ENCODE measurements around the gene TTC3. TPM values are rescaled to one million over a fixed set of nuclear protein-coding genes. Genes with fewer than 3 reads are reported as not detected.
A peak's percentile ranks its signal among the peaks of the same experiment; 100 is the strongest.
"Not testable (repeated sequence)": the region's sequence is repeated elsewhere in the genome, so short reads cannot be mapped to it uniquely, and the experiment has no call there.

Gene TTC3
- total RNA-seq, 3 donors from 2014 or later (not counting 1 experiment from before 2014, with no cell fraction given) = 83.1 to 97.4 (median 88.3) TPM

DNA sequence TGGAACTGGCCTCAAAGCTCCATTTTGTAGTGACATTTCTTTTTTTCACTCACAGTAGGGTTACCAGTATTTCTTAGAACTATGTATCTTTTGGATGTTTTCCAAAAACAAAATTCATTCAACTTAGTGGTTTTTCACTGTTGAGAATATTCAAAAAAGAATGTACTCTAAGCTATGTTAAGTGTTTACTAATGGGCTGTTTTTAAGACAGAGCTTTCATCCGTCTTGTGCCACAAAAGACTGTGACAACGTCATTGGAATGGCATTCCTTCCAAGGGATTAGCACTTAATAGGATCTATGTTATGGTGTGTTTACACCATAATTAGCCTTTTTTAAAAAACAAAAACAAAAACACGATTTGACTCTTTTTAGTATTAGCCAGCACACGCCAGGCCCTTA, 66.8 kb downstream of the TTC3 start:
- TF ChIP-seq, protein P1, sequence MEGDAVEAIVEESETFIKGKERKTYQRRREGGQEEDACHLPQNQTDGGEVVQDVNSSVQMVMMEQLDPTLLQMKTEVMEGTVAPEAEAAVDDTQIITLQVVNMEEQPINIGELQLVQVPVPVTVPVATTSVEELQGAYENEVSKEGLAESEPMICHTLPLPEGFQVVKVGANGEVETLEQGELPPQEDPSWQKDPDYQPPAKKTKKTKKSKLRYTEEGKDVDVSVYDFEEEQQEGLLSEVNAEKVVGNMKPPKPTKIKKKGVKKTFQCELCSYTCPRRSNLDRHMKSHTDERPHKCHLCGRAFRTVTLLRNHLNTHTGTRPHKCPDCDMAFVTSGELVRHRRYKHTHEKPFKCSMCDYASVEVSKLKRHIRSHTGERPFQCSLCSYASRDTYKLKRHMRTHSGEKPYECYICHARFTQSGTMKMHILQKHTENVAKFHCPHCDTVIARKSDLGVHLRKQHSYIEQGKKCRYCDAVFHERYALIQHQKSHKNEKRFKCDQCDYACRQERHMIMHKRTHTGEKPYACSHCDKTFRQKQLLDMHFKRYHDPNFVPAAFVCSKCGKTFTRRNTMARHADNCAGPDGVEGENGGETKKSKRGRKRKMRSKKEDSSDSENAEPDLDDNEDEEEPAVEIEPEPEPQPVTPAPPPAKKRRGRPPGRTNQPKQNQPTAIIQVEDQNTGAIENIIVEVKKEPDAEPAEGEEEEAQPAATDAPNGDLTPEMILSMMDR (IDR thresholded peaks at IDR 0.05) = no peak
- no peak for DNase-seq
- Histone ChIP-seq H3K4me1 (ENCODE audit: control insufficient read depth, insufficient read depth, low read length) (no peaks in the 10 kb centered on the region), H3K27ac (ENCODE audit: low read length) (no peak overlapping the region), H3K36me3 (ENCODE audit: control insufficient read depth, insufficient read depth, low read length) (peaks cover 42% of the 10 kb centered on the region), H3K27me3 (ENCODE audit: control insufficient read depth, insufficient read depth, low read length) (no peaks in the 10 kb centered on the region), H3K4me3 (ENCODE audit: low read length) (no peak overlapping the region), H3K9me3 (ENCODE audit: control insufficient read depth, insufficient read depth, low read length) (no peaks in the 10 kb centered on the region)
- Mint-ChIP-seq H3K4me1 (no peaks in the 10 kb centered on the region), H3K27me3 (ENCODE audit: low read depth in 2 of 2) (no peaks in the 10 kb centered on the region), H3K27ac (no peak overlapping the region), H3K9me3 (no peaks in the 10 kb centered on the region), H3K4me3 (no peak overlapping the region), H3K36me3 (peaks cover 35% of the 10 kb centered on the region)
- ATAC-seq = no peak
- intact Hi-C loops (cut with micrococcal nuclease) = no loop called here
- 100% methylated on average over 1 of the region's 4 CpGs for WGBS (ENCODE audit: insufficient coverage)

- intact Hi-C loops (cut with micrococcal nuclease); H3K4me1 ChIP-seq (ENCODE audit: control insufficient read depth, insufficient read depth, low read length); H3K9me3 ChIP-seq (ENCODE audit: control insufficient read depth, insufficient read depth, low read length); H3K4me3 ChIP-seq (ENCODE audit: low read length); H3K9me3 Mint-ChIP-seq; ATAC-seq; H3K27ac Mint-ChIP-seq; H3K27me3 Mint-ChIP-seq (ENCODE audit: low read depth in 2 of 2); DNase-seq; H3K27me3 ChIP-seq (ENCODE audit: control insufficient read depth, insufficient read depth, low read length); H3K4me3 Mint-ChIP-seq; H3K4me1 Mint-ChIP-seq; H3K27ac ChIP-seq (ENCODE audit: low read length): not testable (repeated sequence)
- H3K36me3 Mint-ChIP-seq = peaks cover 16% of the 10 kb centered on the region
- peaks cover 31% of the 10 kb centered on the region for H3K36me3 ChIP-seq (ENCODE audit: control insufficient read depth, insufficient read depth, low read length)
- WGBS (ENCODE audit: insufficient coverage) = no CpG with 5 or more reads among the region's 5 CpGs
These were observed 70.3 kb downstream of the TTC3 start for GRCh38 chr21:37143392-37143791.

DNA sequence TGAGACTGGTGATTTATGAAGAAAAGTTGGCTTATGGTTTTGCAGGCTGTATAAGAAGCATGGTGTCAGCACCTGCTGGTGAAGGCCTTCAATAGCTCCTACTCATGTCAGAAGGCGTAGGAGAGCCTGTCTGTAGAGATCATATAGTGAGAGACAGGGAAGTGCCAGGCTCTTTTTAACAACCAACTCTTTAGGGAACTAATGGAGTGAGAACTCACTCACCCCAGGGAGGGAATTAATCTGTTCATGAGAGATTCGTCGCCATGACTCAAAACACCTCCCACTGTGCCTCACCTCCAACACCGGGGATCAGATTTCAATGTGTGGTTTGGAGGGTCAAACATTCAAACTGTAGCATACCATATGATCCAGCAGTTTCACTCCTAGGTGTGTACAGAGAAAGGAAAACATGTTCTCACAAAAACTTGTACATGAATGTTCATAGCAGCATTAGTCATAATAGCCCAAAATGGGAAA, 72.6 kb downstream of the TTC3 start:
- Mint-ChIP-seq H3K4me3 (no peak overlapping the region), H3K9me3 (no peaks in the 10 kb centered on the region), H3K27ac (no peak overlapping the region), H3K36me3 (peaks cover 21% of the 10 kb centered on the region), H3K4me1 (peaks cover 0 to 5% of the 10 kb centered on the region in 2 donors), H3K27me3 (ENCODE audit: low read depth in 2 of 2) (no peaks in the 10 kb centered on the region)
- TF ChIP-seq, protein P1 (IDR thresholded peaks at IDR 0.05) = no peak
- H3K36me3 ChIP-seq (ENCODE audit: control insufficient read depth, insufficient read depth, low read length) = peaks cover 41% of the 10 kb centered on the region
- no peaks in the 10 kb centered on the region for H3K4me1 ChIP-seq (ENCODE audit: control insufficient read depth, insufficient read depth, low read length)
- intact Hi-C loops (cut with micrococcal nuclease) = no loop called here
- no peaks in the 10 kb centered on the region for H3K27me3 ChIP-seq (ENCODE audit: control insufficient read depth, insufficient read depth, low read length)
- no peak overlapping the region for H3K4me3 ChIP-seq (ENCODE audit: low read length)
- H3K9me3 ChIP-seq (ENCODE audit: control insufficient read depth, insufficient read depth, low read length) = no peaks in the 10 kb centered on the region
- no peak for ATAC-seq
- WGBS (ENCODE audit: insufficient coverage) = 100% methylated on average over 1 of the region's 4 CpGs
- DNase-seq = no peak
- no peak overlapping the region for H3K27ac ChIP-seq (ENCODE audit: low read length)

- no peak overlapping the region for H3K27ac ChIP-seq (ENCODE audit: low read length)
- H3K27me3 Mint-ChIP-seq (ENCODE audit: low read depth in 2 of 2) = no peaks in the 10 kb centered on the region
- H3K4me1 ChIP-seq (ENCODE audit: control insufficient read depth, insufficient read depth, low read length) = no peaks in the 10 kb centered on the region
- TF ChIP-seq, protein P1 (IDR thresholded peaks at IDR 0.05) = no peak
- H3K36me3 ChIP-seq (ENCODE audit: control insufficient read depth, insufficient read depth, low read length) = peaks cover 40% of the 10 kb centered on the region
- H3K4me3 Mint-ChIP-seq = no peak overlapping the region
- no peak for DNase-seq
- no peak for ATAC-seq
- H3K36me3 Mint-ChIP-seq = peaks cover 23% of the 10 kb centered on the region
- 75% methylated on average over 6 of the region's 8 CpGs for WGBS (ENCODE audit: insufficient coverage)
- no peaks in the 10 kb centered on the region for H3K27me3 ChIP-seq (ENCODE audit: control insufficient read depth, insufficient read depth, low read length)
- intact Hi-C loops (cut with micrococcal nuclease) = no loop called here
- H3K9me3 Mint-ChIP-seq = no peaks in the 10 kb centered on the region
- no peaks in the 10 kb centered on the region for H3K9me3 ChIP-seq (ENCODE audit: control insufficient read depth, insufficient read depth, low read length)
- H3K4me3 ChIP-seq (ENCODE audit: low read length) = no peak overlapping the region
- peak overlapping the region in 1 of 2 donors; percentile 7 for H3K27ac Mint-ChIP-seq
- H3K4me1 Mint-ChIP-seq = peaks cover 0 to 5% of the 10 kb centered on the region in 2 donors
These were observed 73.5 kb downstream of the TTC3 start for GRCh38 chr21:37146320-37147235.

All from natural killer cell (primary cell).